ENCODE measurements around the gene TRPM2. TPM values are rescaled to one million over a fixed set of nuclear protein-coding genes. Genes with fewer than 3 reads are reported as not detected.

Gene TRPM2
- total RNA-seq, 1 experiment from 2014 or later = not detected

DNA sequence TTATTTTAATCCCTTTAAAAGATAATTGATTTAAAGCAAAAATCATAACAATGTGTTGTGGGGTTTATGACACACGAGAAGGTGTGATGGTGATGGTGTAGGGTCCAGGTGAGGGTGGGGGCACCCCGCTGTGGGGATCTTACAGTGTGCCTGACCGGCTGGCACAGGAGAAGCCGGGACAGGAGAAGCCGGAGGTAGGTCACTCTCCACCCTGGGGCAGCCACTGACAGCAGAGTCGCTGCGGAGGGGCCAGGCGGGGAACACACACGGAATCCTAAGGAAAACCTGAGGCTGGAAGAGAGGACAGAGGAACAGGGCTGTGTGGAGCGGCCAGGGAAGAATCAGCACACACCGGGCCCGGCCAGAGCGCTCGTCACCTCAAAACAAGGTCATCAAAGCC lies 97.6 kb downstream of the TRPM2 start:
- H3K27me3 Mint-ChIP-seq (ENCODE audit: unreplicated experiment) = peaks cover 58% of the 10 kb centered on the region
- CTCF ChIA-PET = no interaction called here
- TF ChIP-seq, protein P1, sequence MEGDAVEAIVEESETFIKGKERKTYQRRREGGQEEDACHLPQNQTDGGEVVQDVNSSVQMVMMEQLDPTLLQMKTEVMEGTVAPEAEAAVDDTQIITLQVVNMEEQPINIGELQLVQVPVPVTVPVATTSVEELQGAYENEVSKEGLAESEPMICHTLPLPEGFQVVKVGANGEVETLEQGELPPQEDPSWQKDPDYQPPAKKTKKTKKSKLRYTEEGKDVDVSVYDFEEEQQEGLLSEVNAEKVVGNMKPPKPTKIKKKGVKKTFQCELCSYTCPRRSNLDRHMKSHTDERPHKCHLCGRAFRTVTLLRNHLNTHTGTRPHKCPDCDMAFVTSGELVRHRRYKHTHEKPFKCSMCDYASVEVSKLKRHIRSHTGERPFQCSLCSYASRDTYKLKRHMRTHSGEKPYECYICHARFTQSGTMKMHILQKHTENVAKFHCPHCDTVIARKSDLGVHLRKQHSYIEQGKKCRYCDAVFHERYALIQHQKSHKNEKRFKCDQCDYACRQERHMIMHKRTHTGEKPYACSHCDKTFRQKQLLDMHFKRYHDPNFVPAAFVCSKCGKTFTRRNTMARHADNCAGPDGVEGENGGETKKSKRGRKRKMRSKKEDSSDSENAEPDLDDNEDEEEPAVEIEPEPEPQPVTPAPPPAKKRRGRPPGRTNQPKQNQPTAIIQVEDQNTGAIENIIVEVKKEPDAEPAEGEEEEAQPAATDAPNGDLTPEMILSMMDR (IDR thresholded peaks at IDR 0.05; ENCODE audit: unreplicated experiment) = no peak
- H3K4me1 Mint-ChIP-seq (ENCODE audit: low read depth, unreplicated experiment) = no peaks in the 10 kb centered on the region
- no peaks in the 10 kb centered on the region for H3K9me3 Mint-ChIP-seq (ENCODE audit: low read depth, unreplicated experiment)
- peaks cover 6% of the 10 kb centered on the region for H3K36me3 Mint-ChIP-seq (ENCODE audit: insufficient read depth, unreplicated experiment)
- no peak overlapping the region for H3K4me3 Mint-ChIP-seq (ENCODE audit: low read depth, unreplicated experiment)
- intact Hi-C loops (cut with micrococcal nuclease; ENCODE audit: unreplicated experiment) = no loop called here
- DNase-seq = no peak
- no TSS peak for BruUV-seq (replicated peaks)
- no peak overlapping the region for H3K27ac Mint-ChIP-seq (ENCODE audit: unreplicated experiment)

DNA sequence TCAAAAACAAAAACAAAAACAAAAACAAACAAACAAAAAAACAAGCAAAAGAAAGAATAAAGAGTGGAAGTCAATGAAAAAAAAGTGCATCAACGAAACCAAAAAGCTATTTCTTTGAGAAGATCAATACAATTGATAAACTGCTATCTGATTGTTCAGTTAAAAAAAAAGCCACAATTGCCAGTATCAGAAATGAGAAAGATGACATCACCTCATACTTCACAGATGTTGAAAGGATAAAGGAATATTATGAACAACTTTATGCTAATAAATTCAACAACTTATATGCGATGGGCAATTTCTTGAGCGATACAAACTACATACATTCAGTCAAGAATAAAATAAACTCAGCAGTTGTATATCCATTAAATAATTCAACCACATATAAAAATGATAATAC lies 99.7 kb downstream of the TRPM2 start:
- H3K4me3 Mint-ChIP-seq (ENCODE audit: low read depth, unreplicated experiment) = no peak overlapping the region
- CTCF ChIA-PET = no interaction called here
- H3K4me1 Mint-ChIP-seq (ENCODE audit: low read depth, unreplicated experiment) = no peaks in the 10 kb centered on the region
- H3K36me3 Mint-ChIP-seq (ENCODE audit: insufficient read depth, unreplicated experiment) = peaks cover 6% of the 10 kb centered on the region
- H3K27me3 Mint-ChIP-seq (ENCODE audit: unreplicated experiment) = peaks cover 42% of the 10 kb centered on the region
- no TSS peak for BruUV-seq (replicated peaks)
- DNase-seq = no peak
- no peaks in the 10 kb centered on the region for H3K9me3 Mint-ChIP-seq (ENCODE audit: low read depth, unreplicated experiment)
- H3K27ac Mint-ChIP-seq (ENCODE audit: unreplicated experiment) = no peak overlapping the region
- intact Hi-C loops (cut with micrococcal nuclease; ENCODE audit: unreplicated experiment) = no loop called here
- TF ChIP-seq, protein P1 (IDR thresholded peaks at IDR 0.05; ENCODE audit: unreplicated experiment) = no peak

DNA sequence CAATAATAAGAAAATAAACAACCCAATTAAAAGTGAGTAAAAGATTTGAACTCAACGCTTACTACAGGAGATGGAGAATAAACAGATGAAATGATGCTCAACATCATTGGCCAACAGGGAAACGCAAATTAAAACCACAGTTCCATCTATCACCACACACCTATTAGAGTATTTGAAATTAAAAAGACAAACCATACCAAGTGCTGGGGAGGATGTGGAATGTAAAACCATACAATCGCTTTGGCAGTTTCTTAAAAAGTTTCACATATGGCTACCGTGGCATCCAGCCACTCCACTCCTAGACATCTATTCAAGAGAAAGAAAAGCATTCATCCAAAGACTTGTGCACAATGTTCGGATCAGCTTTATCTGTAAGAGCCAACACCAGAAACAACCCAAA lies 100.6 kb downstream of the TRPM2 start:
- no TSS peak for BruUV-seq (replicated peaks)
- peaks cover 34% of the 10 kb centered on the region for H3K27me3 Mint-ChIP-seq (ENCODE audit: unreplicated experiment)
- H3K27ac Mint-ChIP-seq (ENCODE audit: unreplicated experiment) = no peak overlapping the region
- H3K9me3 Mint-ChIP-seq (ENCODE audit: low read depth, unreplicated experiment) = no peaks in the 10 kb centered on the region
- no peak for DNase-seq
- peaks cover 6% of the 10 kb centered on the region for H3K36me3 Mint-ChIP-seq (ENCODE audit: insufficient read depth, unreplicated experiment)
- intact Hi-C loops (cut with micrococcal nuclease; ENCODE audit: unreplicated experiment) = no loop called here
- CTCF ChIA-PET = no interaction called here
- H3K4me1 Mint-ChIP-seq (ENCODE audit: low read depth, unreplicated experiment) = no peaks in the 10 kb centered on the region
- no peak overlapping the region for H3K4me3 Mint-ChIP-seq (ENCODE audit: low read depth, unreplicated experiment)
- TF ChIP-seq, protein P1 (IDR thresholded peaks at IDR 0.05; ENCODE audit: unreplicated experiment) = no peak

DNA sequence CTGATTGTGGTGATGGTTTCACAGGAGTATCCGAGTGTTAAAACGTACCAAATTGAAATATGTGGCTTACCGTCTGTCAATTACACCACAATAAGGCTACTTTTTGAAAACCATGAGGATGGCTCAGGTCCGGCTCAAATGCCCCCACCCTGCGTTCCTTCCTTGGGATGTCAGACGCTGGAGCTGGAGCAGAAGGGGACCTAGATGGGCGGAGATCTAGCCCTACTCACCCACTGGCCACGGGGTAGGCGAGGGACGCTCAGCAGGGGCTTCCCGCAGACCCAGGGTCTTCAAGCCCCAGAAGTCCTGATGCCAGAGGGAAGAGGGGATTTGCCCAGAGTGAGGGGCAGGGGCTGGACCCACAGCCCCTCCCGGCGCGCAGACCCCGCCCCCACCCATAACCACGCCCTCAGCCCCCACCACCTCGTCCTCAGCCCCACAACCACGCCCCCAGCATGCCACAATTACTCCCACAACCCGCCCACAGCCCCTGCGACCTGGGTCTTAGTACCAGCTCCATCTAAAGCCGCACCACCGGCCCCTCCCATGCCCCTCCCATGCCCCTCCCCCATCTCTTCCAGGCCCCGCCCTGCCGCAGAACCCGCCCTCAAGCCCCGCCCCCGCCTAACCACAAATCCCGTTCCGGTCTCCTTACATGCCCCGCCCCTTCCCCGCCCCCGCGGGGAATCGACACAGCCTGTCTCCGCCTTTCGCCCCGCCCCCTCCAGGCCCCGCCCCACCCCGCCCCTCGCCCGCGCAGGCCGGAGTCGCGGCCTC lies 101.5 kb downstream of the TRPM2 start, which contains the start of gene LRRC3:
LRRC3 (plus strand) TSS at position 764 of the 777 bp plus-strand sequence. CDS start 1,135 bp downstream, outside the sequence.
- intact Hi-C loops (cut with micrococcal nuclease; ENCODE audit: unreplicated experiment) = no loop called here
- peak; percentile 70 for DNase-seq
- BruUV-seq (replicated peaks) = no TSS peak
- H3K4me1 Mint-ChIP-seq (ENCODE audit: low read depth, unreplicated experiment) = no peaks in the 10 kb centered on the region
- H3K36me3 Mint-ChIP-seq (ENCODE audit: insufficient read depth, unreplicated experiment) = peaks cover 6% of the 10 kb centered on the region
- peaks cover 25% of the 10 kb centered on the region for H3K27me3 Mint-ChIP-seq (ENCODE audit: unreplicated experiment)
- no peaks in the 10 kb centered on the region for H3K9me3 Mint-ChIP-seq (ENCODE audit: low read depth, unreplicated experiment)
- peak within 1 kb of the TSS; percentile 41 for H3K4me3 Mint-ChIP-seq (ENCODE audit: low read depth, unreplicated experiment)
- CTCF ChIA-PET = interaction anchor here (0.6 to 0.9 kb wide), 2 partner anchors 33 to 157 kb away, joined by 3 to 4 read pairs; no protein-coding TSS in a partner anchor
- TF ChIP-seq, protein P1 (IDR thresholded peaks at IDR 0.05; ENCODE audit: unreplicated experiment) = no peak
- no peak within 1 kb of the TSS for H3K27ac Mint-ChIP-seq (ENCODE audit: unreplicated experiment)
